ENCODE measurements around the gene TJAP1.

TJAP1 gene

DNA sequence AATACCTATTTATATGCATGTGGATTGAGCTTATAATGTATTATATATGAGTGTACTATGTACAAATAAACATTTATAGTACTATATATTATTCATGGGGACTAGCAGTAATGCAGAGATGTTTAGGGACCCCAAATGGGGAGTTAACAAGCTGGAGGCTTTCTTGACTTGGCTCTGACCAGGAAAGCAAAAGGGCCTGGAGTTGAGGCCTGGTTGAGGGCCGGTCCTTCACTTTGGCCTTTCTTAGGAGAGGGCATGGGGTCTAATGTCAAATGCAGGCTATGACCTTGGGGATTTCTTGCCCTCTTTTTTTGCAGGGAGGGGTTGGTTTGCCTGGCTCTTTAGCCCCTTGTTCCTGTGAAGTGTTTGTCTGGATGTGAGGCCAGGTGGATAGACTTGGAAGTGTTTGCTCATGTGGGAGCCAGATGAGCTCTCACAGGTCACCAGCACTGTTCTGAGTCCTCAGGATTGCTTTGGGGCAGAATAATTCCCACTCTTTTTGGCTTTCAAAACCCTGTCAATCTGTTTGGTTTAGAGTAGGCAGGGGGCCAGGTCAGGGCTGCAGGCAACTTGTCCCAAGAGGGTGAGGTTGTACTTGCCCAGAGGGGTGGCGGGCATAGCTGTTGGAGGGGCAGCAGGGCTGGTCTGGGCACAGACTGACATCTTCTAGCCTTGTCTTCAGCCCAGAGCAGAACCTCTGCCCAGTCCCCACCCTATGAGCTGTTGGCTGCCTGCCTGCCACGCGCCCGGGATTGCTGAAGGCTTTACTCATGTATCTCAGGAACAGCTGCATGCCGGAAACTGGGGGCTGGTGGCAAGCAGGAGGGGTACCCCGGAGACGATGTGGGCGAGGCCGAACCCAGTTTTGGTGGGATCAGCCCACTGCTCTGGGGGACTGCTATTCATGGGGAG is 14.6 kb downstream of the TJAP1 start:
- no peak overlapping the region for H3K27ac ChIP-seq (ENCODE audit: extremely low read depth, low read depth, low read length)
- no peaks in the 10 kb centered on the region for H3K9me3 ChIP-seq (ENCODE audit: control insufficient read depth, insufficient read depth, low read depth, low read length)
- H3K4me1 ChIP-seq (ENCODE audit: control insufficient read depth, insufficient read depth, low read length), result peaks cover 7% of the 10 kb centered on the region
- TF ChIP-seq ZFHX2 (tag by site-specific recombination; conservative IDR thresholded peaks at IDR 0.05), result peak; percentile 36; the same call in 1 of the 2 replicates
- TF ChIP-seq KLF10 (tag by site-specific recombination; IDR thresholded peaks at IDR 0.05), result no peak
- POLR2A ChIA-PET, result interaction anchor here (2.3 kb wide), 1 partner anchor 14 kb away, joined by 8 read pairs; the partner anchor contains the start of gene TJAP1
- H3K36me3 ChIP-seq (ENCODE audit: control insufficient read depth in 2 of 2, insufficient read depth in 1 of 2, low read length in 2 of 2), result peaks cover 0 to 30% of the 10 kb centered on the region in 2 experiments; a peak in 1 of 3 replicates
- no peak overlapping the region for H3K4me3 ChIP-seq (ENCODE audit: low read depth, low read length)
- CTCF ChIA-PET, result interaction anchor here (0.6 to 11.2 kb wide), 2 partner anchors 16 to 75 kb away, joined by 4 to 142 read pairs; partner anchors contain the start of gene LRRC73

DNA sequence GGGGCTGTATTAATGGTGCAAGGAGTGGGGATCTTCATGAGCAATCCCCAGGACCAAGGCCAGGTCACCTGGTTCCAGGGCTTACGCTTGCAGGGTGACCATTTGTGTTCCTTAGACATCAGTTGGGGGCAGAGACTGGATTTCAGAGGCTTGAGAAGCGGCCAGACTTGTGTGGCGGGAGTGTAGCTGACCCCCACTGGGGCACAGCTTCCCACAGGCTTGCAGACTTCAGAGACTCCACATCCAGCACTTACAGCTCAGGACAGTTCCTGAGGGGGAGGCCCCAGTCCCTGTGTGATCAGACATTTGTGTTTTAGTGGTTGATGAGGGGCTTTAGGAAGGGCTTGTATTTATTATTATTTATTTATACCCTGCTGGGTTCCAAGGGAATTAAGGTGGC is 15.3 kb downstream of the TJAP1 start:
- Histone ChIP-seq H3K4me3 (ENCODE audit: low read depth, low read length) (no peak overlapping the region), H3K36me3 (ENCODE audit: control insufficient read depth in 2 of 2, insufficient read depth in 1 of 2, low read length in 2 of 2) (peaks cover 0 to 32% of the 10 kb centered on the region in 2 experiments; a peak in 1 of 3 replicates), H3K4me1 (ENCODE audit: control insufficient read depth, insufficient read depth, low read length) (peaks cover 7% of the 10 kb centered on the region), H3K27ac (ENCODE audit: extremely low read depth, low read depth, low read length) (no peak overlapping the region), H3K9me3 (ENCODE audit: control insufficient read depth, insufficient read depth, low read depth, low read length) (no peaks in the 10 kb centered on the region)
- ChIA-PET POLR2A (interaction anchor here (1.9 to 2.3 kb wide), 2 partner anchors 14 to 22 kb away, joined by 4 to 8 read pairs; partner anchors contain the start of gene TJAP1), CTCF (interaction anchor here (0.6 to 11.2 kb wide), 4 partner anchors 10 to 322 kb away, joined by 4 to 142 read pairs (median 4); partner anchors contain the start of gene LRRC73)
- 0 out of 2 replicates have a peak, but pooled peaks have one; percentile 2 for TF ChIP-seq ZFHX2 (tag by site-specific recombination; conservative IDR thresholded peaks at IDR 0.05)
- TF ChIP-seq ZNF707 (tag by site-specific recombination; IDR thresholded peaks at IDR 0.05), result 0 out of 2 replicates have a peak, but pooled peaks have one; percentile 23
- TF ChIP-seq, protein P1, sequence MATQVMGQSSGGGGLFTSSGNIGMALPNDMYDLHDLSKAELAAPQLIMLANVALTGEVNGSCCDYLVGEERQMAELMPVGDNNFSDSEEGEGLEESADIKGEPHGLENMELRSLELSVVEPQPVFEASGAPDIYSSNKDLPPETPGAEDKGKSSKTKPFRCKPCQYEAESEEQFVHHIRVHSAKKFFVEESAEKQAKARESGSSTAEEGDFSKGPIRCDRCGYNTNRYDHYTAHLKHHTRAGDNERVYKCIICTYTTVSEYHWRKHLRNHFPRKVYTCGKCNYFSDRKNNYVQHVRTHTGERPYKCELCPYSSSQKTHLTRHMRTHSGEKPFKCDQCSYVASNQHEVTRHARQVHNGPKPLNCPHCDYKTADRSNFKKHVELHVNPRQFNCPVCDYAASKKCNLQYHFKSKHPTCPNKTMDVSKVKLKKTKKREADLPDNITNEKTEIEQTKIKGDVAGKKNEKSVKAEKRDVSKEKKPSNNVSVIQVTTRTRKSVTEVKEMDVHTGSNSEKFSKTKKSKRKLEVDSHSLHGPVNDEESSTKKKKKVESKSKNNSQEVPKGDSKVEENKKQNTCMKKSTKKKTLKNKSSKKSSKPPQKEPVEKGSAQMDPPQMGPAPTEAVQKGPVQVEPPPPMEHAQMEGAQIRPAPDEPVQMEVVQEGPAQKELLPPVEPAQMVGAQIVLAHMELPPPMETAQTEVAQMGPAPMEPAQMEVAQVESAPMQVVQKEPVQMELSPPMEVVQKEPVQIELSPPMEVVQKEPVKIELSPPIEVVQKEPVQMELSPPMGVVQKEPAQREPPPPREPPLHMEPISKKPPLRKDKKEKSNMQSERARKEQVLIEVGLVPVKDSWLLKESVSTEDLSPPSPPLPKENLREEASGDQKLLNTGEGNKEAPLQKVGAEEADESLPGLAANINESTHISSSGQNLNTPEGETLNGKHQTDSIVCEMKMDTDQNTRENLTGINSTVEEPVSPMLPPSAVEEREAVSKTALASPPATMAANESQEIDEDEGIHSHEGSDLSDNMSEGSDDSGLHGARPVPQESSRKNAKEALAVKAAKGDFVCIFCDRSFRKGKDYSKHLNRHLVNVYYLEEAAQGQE (tag by site-specific recombination; IDR thresholded peaks at IDR 0.05), result peak; percentile 67
- peak; percentile 67 for TF ChIP-seq ZIC2 (tag by site-specific recombination; IDR thresholded peaks at IDR 0.05)
- no peak for TF ChIP-seq ZNF366 (tag by site-specific recombination; conservative IDR thresholded peaks at IDR 0.05)
- TF ChIP-seq, protein P2, sequence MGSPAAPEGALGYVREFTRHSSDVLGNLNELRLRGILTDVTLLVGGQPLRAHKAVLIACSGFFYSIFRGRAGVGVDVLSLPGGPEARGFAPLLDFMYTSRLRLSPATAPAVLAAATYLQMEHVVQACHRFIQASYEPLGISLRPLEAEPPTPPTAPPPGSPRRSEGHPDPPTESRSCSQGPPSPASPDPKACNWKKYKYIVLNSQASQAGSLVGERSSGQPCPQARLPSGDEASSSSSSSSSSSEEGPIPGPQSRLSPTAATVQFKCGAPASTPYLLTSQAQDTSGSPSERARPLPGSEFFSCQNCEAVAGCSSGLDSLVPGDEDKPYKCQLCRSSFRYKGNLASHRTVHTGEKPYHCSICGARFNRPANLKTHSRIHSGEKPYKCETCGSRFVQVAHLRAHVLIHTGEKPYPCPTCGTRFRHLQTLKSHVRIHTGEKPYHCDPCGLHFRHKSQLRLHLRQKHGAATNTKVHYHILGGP (tag by site-specific recombination; IDR thresholded peaks at IDR 0.05), result no peak

DNA sequence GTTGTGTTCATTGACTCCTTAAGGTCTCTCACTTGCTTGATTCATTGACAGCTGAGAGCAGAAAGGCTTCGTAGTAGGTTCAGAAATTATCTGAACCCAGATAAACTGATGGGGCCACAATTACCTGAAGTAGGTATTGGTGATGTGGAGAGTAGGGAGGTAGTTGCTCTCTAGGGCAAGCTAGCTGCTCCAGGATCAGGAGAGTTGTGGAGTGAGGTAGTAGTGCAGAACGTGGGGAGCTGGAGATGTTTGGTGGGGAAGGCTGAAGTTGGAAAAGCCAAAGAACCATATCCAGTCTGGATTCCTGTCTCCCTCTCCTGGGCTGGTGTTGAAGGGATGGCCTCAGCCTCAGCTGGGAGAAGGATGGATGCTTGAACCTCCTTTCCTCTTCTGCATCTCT is 15.9 kb downstream of the TJAP1 start:
- no peak overlapping the region for H3K27ac ChIP-seq (ENCODE audit: extremely low read depth, low read depth, low read length)
- no peak overlapping the region for H3K4me3 ChIP-seq (ENCODE audit: low read depth, low read length)
- peaks cover 3 to 37% of the 10 kb centered on the region in 2 experiments; a peak in 2 of 3 replicates for H3K36me3 ChIP-seq (ENCODE audit: control insufficient read depth in 2 of 2, insufficient read depth in 1 of 2, low read length in 2 of 2)
- peaks cover 7% of the 10 kb centered on the region for H3K4me1 ChIP-seq (ENCODE audit: control insufficient read depth, insufficient read depth, low read length)
- CTCF ChIA-PET, result interaction anchor here (1.0 to 11.2 kb wide), 5 partner anchors 9 to 323 kb away, joined by 4 to 142 read pairs (median 5); partner anchors contain the start of genes ABCC10 and LRRC73
- no peaks in the 10 kb centered on the region for H3K9me3 ChIP-seq (ENCODE audit: control insufficient read depth, insufficient read depth, low read depth, low read length)
- TF ChIP-seq ZBTB17 (tag by site-specific recombination; IDR thresholded peaks at IDR 0.05) (peak; percentile 59; the same call in 1 of the 2 replicates), ZNF600 (tag by site-specific recombination; IDR thresholded peaks at IDR 0.05) (peak; percentile 67), SALL2 (tag by site-specific recombination; IDR thresholded peaks at IDR 0.05; ENCODE audit: borderline replicate concordance) (no peak)
- POLR2A ChIA-PET, result interaction anchor here (1.2 to 2.3 kb wide), 3 partner anchors 13 to 22 kb away, joined by 3 to 8 read pairs (median 4); partner anchors contain the start of gene TJAP1
